Measurements from ENCODE around the gene REP15. TPM values are rescaled to one million over a fixed set of nuclear protein-coding genes. Genes with fewer than 3 reads are reported as not detected.
"Not testable (repeated sequence)": the region's sequence is repeated elsewhere in the genome, so short reads cannot be mapped to it uniquely, and the experiment has no call there.

Gene REP15, protein sequence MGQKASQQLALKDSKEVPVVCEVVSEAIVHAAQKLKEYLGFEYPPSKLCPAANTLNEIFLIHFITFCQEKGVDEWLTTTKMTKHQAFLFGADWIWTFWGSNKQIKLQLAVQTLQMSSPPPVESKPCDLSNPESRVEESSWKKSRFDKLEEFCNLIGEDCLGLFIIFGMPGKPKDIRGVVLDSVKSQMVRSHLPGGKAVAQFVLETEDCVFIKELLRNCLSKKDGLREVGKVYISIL
- total RNA-seq (2014; rRNA removed; shearing (Covaris generic)), result 1.4 and 1.6 TPM in 2 replicates

- DNase-seq (ENCODE audit: low read depth), result no peak
These were observed at the start of gene REP15 for GRCh38 chr12:27696293-27696652. TSS of gene REP15 (plus strand) at chr12:27696447. CDS start at chr12:27696563, 116 bp downstream.

- no peak for DNase-seq (ENCODE audit: low read depth)
These were observed 46.2 kb upstream of the REP15 start for GRCh38 chr12:27650011-27650410.

GRCh38 chr12:27651201-27651600 lies 45.0 kb upstream of the REP15 start:
- peak; percentile 56 for DNase-seq (ENCODE audit: low read depth)

DNA sequence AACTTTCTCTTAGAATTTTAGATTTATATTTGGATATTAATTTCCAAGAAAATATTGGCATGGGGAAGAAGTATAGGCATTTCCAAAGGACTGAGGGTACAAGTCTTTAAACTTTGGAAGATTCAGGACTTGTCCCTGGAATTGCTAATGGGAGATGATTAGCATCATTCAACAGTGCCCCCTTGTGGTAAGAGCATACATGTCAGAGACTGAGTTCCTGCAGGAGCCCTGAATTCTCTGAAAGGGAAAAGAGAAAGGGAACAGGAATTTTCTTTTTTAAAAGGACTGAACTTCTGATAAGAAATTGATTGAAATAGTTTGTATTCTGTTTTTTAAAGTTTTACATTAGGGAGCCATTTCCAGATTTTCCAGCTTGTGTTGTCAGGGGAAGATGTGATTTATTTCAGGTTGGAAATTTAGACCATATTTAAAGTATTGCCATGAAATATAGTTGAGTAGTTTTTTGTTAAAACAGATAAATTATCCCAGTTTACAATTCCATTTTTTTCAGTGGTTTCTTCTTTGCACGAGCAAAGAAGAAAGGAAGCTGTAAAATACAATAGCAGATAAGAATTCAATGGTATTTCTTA lies 44.0 kb upstream of the REP15 start:
- DNase-seq (ENCODE audit: low read depth), result peak; percentile 72

DNA sequence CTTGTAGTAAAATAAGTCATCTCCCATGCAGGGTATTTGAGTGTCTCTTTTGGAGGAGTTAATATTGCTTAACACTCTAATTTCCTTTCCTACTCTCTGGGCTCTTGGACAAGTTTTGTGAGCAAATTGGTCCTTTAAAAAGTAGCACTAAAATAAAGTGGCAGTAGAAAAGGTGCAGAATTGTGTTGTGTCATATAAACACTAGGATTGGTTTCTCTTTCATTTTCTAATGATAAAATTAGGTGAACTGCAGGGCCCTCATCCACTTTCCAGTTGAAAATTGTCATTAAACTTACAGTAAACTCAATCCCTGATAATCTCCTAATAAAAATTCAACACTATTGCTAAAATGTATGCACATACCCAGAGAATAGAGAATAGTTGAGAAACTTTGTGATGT lies 42.6 kb upstream of the REP15 start:
- no peak for DNase-seq (ENCODE audit: low read depth)

DNA sequence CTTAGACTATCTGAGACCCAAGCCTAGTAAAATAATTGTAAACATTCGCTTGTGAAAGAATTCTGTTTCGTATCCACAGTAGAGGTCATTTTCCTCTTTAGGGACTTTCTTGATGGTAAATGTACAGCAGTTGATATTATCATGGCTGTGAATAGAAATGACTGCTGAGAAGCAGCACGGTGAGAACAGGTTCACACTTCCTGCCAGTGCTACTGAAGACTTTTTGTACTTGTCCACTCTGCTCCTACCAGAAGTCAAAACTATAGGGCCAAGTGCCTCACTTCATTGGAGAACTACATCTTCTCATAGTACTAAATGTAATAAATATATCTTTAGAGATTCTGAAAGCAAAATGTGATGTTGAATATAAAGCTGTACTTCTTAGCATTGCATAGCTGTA lies 40.8 kb upstream of the REP15 start:
- DNase-seq (ENCODE audit: low read depth), result not testable (repeated sequence)

DNA sequence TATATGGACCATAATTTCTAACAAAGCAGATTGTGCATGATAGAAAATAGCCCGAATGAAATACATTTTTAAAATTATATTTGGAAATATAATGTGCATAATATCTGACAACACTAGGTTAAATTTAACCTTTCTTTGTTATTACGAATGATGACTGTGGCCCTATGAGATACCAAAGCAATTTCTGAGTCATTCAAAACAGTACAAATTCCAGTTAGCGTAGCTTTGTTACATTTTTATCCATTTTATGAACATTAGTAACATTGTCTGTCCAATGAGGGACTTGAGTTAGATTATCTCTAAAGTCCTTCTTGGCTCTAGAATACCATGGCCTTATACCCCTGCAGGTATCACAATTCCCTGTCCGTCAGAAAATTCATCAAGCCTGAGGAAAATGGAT lies 39.0 kb upstream of the REP15 start:
- DNase-seq (ENCODE audit: low read depth), result no peak

GRCh38 chr12:27665704-27666103 lies 30.5 kb upstream of the REP15 start:
- DNase-seq (ENCODE audit: low read depth), result no peak

GRCh38 chr12:27666510-27666909 lies 29.7 kb upstream of the REP15 start:
- no peak for DNase-seq (ENCODE audit: low read depth)

DNA sequence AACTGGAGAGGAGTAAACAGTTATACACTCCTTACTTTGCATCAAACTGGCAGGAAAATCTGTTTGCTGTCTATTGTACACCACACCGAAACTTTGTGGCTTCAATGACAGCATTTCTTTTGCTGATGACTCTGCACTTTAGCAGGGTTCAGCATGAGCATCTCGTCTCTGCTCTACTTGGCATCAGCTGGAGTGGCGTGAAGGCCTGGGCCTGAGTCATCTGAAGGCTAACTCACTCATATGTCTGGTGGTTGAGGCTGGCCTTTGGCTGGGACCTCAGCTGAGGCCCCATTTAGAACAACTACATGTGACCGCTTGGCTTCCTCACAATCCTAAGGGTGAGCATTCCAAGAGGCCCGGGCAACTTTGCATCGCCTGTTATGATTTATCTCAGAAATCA lies 28.7 kb upstream of the REP15 start:
- peak; percentile 94 for DNase-seq (ENCODE audit: low read depth)

DNA sequence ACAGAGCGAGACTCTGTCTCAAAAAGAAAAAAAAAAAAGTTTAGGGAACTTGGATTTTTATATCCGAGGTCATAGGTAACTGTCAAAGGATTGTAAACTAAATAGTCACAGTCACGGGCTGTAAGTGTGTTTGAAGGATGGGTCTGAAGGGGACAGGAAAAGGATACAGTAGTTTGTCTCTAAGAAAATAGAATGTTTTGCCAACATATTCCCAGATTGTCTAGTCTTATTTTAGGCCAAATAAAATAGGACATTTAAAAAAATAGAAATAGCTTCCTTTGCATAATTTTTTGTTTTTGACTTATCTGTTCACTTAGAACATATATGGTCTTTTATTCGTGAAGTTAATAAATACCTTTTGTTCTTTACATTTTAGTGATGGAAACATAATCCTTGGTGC lies 24.2 kb upstream of the REP15 start:
- no peak for DNase-seq (ENCODE audit: low read depth)

- DNase-seq (ENCODE audit: low read depth), result no peak
These were observed 23.6 kb upstream of the REP15 start for GRCh38 chr12:27672643-27673042.

DNA sequence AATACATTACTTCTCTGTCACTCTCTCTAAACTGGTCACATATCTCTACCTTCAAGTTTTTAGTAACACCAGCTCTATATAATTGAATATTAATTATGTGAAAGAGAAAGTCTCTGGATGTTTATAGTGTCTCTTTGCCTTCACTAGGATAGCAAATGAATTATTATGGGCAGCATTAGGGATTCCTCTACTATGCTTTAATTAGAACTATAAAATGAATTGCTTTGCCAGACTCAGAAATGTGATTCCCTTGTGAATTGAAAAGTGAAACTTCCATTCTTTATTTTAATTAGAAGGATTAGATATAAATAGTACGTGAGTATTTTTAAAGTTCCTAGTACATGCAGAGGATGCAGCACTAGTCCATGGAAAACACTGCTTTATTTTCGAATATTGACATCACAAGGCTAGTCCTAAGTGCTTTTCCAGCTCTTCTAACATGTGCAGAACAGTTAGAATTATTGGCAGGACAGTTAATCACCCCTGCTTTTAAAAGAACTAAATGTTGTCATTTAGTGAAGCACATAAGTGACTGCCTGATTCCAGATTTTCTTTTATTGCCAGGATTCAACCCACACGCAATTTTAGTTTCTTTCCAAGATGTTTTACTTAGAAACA lies 23.0 kb upstream of the REP15 start:
- DNase-seq (ENCODE audit: low read depth), result no peak

DNA sequence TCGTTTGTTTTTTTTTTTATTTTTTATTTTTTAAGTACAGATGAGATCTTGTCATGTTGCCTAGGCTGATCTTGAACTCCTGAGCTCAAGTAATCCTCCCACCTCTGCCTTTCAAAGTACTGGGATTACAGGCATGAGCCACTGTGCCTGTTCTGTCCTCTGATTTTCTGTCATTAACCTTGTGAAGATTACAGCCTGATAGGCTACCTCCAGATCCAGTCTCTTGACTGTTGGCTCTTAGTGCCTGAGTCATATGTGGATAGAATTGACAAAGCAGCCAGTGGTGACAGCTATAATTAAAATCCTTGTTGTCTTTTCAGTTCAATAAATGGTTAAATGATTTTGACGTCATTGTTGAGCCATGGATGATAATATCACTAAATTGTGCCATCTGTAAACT lies 21.3 kb upstream of the REP15 start:
- no peak for DNase-seq (ENCODE audit: low read depth)

DNA sequence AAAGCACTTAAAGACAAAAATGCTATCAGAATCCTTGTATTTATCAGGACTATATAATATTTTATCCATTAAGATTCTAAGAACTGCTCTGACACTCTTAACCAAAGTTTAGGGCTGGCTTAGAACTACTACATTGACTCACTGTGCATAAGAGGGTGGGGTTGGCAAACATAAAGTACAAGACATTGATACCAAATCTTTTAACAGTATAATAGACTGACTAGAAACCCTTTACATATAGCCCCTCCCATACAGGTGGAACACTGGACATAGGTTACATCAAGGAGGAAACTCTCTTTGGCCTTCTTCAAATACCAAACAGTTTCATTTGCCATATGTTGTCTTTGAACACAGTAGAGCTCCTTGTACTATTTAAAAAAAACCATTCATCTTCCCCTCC lies 15.6 kb upstream of the REP15 start:
- no peak for DNase-seq (ENCODE audit: low read depth)

DNA sequence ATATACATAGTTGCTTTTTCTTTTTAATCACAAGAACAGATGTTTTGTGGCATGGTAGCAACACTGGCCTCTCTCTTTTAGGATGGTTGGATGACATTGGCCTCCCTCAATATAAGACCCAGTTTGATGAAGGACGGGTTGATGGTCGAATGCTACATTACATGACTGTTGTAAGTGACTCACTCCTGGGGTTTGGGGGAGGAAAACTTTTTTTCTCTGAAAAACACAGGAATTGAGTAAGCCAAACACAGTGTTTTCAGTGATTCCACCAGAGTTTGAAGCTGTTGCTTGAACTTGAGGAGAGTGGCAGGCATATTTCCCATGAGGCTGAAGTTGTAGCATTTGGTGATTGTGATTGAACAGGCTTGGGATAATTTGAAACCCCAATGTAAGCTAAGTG lies 13.7 kb upstream of the REP15 start:
- DNase-seq (ENCODE audit: low read depth), result peak; percentile 12

DNA sequence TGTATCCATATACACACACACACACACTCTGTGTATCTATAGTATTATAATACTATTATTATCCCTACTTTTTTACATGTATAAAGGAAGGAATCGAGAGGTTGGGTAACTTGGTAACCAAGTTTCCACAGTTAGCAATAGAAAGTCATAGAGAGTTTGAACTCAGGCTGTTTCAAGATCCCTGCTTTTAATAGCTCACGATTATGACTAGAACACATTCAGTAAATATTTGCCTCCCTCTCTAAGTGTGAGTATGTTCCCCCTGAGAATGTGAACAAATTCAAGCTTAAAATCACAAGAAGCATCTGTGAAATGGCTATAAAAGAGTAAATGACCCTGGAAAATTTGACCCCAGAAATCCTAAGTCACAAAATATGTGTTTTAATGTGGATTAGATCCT lies 11.0 kb upstream of the REP15 start:
- no peak for DNase-seq (ENCODE audit: low read depth)

- no peak for DNase-seq (ENCODE audit: low read depth)
These were observed 10.1 kb upstream of the REP15 start for GRCh38 chr12:27686147-27686546.

GRCh38 chr12:27688671-27689070 lies 7.6 kb upstream of the REP15 start:
- DNase-seq (ENCODE audit: low read depth), result no peak

DNA sequence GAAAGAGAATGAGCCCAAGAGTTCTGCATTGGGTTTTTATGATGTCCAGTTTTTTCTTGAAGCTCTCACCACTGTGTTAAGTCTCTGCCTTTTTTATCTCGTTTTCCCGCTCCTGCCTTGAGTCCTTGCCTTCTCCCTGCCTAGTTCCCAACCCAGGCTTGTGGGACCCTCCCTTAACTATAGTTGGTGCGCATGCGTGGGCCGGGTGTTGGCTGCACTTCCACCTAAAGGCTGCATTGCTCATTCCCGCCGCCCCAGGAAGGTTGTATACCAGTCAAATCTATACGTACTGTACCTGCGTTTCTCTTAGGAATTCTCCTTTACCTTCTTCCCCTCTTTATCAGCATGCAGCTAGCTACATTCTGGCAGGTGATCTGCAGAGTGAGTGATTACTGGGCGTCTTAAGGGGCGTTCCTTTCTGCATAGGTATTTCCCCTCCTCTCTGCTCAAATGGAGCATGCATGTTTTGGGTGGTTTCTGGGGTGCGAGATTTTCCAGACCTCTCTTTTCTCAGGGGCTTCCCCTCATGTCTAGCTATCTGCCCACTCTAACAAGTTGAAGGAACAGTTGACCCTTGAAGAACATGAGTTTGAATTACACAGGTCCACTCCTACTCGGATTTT lies 6.6 kb upstream of the REP15 start:
- DNase-seq (ENCODE audit: low read depth), result no peak

- DNase-seq (ENCODE audit: low read depth), result no peak
These were observed 2.8 kb upstream of the REP15 start for GRCh38 chr12:27693403-27693802.

DNA sequence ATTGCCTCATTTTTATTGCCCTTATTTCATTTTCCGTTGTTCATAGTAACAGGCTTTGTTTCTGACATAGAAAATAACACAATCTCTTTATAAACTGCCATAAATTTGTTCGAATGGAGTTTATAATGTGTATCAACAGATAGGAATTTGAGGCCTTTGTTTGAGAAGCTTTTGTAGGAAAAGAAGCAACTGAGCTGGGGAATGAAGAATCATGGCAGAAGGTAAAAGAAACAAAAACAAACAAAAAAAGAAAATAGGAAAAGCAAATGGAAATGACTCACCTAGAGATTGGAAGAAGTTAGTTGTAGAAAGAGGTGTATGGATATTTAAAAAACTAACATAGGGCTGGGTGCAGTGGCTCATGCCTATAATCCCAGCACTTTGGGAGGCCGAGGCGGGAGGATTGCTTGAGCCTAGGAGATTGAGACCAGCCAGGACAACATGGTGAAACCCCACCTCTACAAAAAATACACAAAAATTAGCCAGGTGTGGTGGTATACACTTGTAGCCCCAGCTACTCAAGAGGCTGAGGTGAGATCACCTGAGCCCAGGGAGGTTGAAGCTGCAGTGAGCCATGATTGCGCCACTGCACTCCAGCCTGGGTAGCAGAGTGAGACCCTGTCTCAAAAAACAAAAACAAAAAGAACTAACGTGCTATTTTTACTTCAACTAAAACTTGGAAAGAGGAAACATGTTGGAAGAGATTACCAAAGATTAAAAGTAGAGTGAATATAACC lies 523 bp upstream of the REP15 start:
- no peak for DNase-seq (ENCODE audit: low read depth)
